NCI-H2029 treated with DMSO at 0.1 percent for 48 hours (cell line): ENCODE measurements around the gene HMG20A.

Experiments
- DNase-seq: peaks from one replicate; lab custom pipeline; 2025; lab: John Stamatoyannopoulos, UW

HMG20A gene

GRCh38 chr15:77430213-77430612 is 9.5 kb downstream of the HMG20A start:
- no peak for DNase-seq

GRCh38 chr15:77430652-77431051 is 10.0 kb downstream of the HMG20A start:
- no peak for DNase-seq

- no peak for DNase-seq
Measured at GRCh38 chr15:77436822-77437221, 16.1 kb downstream of the HMG20A start.

GRCh38 chr15:77437264-77437663 is 16.6 kb downstream of the HMG20A start:
- DNase-seq: no peak

GRCh38 chr15:77440378-77440999 is 19.8 kb downstream of the HMG20A start:
- DNase-seq: no peak

- DNase-seq: no peak
Measured at GRCh38 chr15:77446840-77447390, 26.2 kb downstream of the HMG20A start.

GRCh38 chr15:77454265-77454664 is 33.6 kb downstream of the HMG20A start:
- DNase-seq: no peak

GRCh38 chr15:77454951-77455350 is 34.3 kb downstream of the HMG20A start:
- DNase-seq: no peak

GRCh38 chr15:77455696-77456321 is 35.1 kb downstream of the HMG20A start:
- no peak for DNase-seq

- no peak for DNase-seq
Measured at GRCh38 chr15:77456746-77457145, 36.1 kb downstream of the HMG20A start.

GRCh38 chr15:77457191-77457904 is 36.7 kb downstream of the HMG20A start:
- DNase-seq: no peak

- DNase-seq: no peak
Measured at GRCh38 chr15:77457905-77458265, 37.2 kb downstream of the HMG20A start.

- no peak for DNase-seq
Measured at GRCh38 chr15:77459031-77459430, 38.3 kb downstream of the HMG20A start.

- DNase-seq: no peak
Measured at GRCh38 chr15:77461486-77461885, 40.8 kb downstream of the HMG20A start.

- no peak for DNase-seq
Measured at GRCh38 chr15:77464129-77464865, 43.6 kb downstream of the HMG20A start.

- no peak for DNase-seq
Measured at GRCh38 chr15:77466521-77466920, 45.8 kb downstream of the HMG20A start.

GRCh38 chr15:77468896-77469295 is 48.2 kb downstream of the HMG20A start:
- DNase-seq: no peak

- no peak for DNase-seq
Measured at GRCh38 chr15:77470235-77470634, 49.5 kb downstream of the HMG20A start.

- no peak for DNase-seq
Measured at GRCh38 chr15:77473328-77473727, 52.6 kb downstream of the HMG20A start.

GRCh38 chr15:77474310-77474988 is 53.8 kb downstream of the HMG20A start:
- peak; percentile 23 for DNase-seq

- no peak for DNase-seq
Measured at GRCh38 chr15:77475001-77475400, 54.3 kb downstream of the HMG20A start.

- peak; percentile 33 for DNase-seq
Measured at GRCh38 chr15:77475898-77476297, 55.2 kb downstream of the HMG20A start.
